ENCODE data around the gene ST3GAL2.
"Not testable (repeated sequence)": the region's sequence is repeated elsewhere in the genome, so short reads cannot be mapped to it uniquely, and the experiment has no call there.

The ST3GAL2 gene

DNA sequence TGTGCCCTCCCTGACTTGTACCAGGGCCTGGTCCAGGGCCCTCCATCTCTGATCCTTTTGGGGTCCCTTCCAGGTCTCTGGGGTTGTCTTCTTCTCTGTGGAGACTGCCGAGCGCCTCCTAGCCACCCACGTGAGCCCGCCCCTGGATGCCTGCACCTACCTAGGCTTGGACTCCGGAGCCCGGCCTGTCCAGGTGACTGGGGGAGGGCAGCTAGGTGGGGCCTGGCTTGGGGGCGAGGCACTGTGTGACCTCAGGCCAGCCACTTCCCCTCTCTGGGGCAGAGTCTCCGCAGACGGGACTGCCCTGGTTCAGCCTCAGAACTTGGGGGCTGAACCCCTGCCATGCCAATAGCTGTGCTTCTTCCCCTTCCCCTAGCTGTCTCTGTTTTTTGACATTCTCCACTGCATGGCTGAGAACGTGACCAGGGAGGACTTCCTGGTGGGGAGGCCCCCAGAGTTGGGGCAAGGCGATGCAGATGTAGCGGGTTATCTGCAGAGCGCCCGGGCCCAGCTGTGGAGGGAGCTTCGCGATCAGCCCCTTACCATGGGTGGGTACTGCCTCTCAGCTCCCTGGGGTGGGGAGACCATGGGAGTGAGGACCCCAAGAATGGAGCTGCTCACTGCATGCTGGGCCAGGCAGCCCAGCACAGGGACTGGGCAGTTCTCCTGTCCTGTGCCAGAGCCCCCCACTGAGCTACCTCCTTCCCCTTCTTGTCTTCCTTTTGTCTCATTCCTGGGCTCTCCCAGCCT lies 30.1 kb upstream of the ST3GAL2 start:
- DNase-seq (ENCODE audit: low read depth, low spot score), result no peak
- H3K4me3 ChIP-seq (ENCODE audit: low read length), result no peak overlapping the region

DNA sequence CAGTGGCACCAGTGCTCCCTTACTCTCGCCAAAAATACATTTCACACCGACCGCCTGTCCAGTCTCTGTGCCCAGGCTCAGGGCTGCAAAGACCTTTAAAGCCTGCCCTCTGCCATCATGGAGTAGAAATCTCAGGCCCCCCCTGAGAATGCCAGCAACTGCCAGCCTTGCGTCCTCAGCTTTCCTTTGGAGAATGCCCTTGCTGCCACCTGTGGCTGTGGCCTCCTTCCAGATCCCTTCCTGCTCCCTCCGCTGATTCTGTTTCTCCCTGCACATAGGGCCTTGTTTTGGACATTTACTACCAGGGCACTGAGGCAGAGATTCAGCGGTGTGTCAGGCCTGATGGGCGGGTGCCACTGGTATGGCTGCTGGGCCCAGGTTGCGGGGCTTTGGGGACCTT lies 28.7 kb upstream of the ST3GAL2 start:
- H3K4me3 ChIP-seq (ENCODE audit: low read length), result no peak overlapping the region
- DNase-seq (ENCODE audit: low read depth, low spot score), result no peak

DNA sequence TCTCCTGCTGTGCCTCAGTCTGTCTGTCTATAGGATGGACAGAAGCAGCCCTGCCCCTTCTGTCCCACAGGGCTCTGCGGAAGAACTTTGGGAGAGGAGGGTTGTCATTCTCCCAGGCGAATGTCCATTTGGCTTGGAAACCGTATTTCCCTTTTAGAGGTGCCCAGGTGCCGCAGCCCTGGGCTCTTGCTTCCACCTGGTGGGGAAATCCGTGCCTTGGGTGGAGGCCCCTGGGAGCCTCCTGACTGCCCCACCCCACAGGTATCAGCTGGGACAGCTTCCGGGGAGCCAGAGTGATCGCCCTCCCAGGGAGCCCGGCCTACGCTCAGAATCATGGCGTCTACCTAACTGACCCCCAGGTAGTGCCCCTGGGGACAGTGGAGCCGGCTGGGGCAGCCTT lies 28.2 kb upstream of the ST3GAL2 start:
- no peak for DNase-seq (ENCODE audit: low read depth, low spot score)

DNA sequence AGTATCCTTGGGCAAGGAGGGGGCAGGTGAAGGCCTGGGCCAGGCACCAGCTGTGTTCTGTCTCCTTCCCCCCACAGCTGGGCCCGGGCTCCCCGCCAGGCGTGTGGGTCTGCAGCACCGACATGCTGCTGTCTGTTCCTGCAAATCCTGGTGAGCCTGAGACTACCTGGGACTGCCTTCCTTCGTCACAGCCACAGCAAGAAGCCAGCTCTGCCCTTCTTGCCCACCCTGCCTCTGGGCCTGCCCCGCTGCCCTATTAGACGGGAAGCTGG lies 27.8 kb upstream of the ST3GAL2 start:
- DNase-seq (ENCODE audit: low read depth, low spot score), result no peak
- H3K4me3 ChIP-seq (ENCODE audit: low read length), result no peak overlapping the region

More for the DNA sequence above, 28.2 kb upstream of the ST3GAL2 start:
- H3K4me3 ChIP-seq (ENCODE audit: low read length), result no peak overlapping the region

DNA sequence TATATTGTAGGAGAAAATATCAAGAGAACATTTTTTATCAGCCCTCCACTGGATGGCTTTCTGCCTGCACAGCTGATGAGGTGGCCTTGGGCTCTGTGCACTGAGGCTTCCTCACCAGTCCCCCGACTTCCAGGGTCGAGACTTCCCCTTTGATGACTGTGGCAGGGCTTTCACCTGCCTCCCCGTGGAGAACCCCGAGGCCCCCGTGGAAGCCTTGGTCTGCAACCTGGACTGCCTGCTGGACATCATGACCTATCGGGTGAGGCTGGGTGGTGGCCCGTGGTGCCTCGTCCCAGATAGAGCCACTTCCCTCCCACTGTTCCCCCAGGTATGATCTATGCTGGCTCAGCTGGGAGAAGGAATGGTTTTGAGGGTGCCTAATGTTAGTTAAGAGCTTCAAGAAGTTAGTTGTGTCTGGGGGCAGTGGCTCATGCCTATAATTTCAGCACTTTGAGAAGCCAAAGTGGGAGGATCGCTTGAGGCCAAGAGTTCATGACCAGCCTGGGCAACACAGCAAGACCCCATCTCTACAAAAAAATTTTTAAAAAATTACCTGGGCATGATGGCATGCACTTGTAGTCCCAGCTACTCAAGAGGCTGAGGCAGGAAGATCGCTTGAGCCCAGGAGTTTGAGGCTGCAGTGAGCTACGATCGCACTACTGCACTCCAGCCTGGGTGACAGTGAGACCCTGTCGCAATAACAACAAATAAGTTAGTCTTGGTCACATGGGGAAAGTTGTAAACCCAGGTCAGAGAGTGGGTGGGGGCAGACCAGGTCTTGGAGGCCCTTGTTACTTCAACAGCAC lies 27.3 kb upstream of the ST3GAL2 start:
- DNase-seq (ENCODE audit: low read depth, low spot score), result no peak
- no peak overlapping the region for H3K4me3 ChIP-seq (ENCODE audit: low read length)

DNA sequence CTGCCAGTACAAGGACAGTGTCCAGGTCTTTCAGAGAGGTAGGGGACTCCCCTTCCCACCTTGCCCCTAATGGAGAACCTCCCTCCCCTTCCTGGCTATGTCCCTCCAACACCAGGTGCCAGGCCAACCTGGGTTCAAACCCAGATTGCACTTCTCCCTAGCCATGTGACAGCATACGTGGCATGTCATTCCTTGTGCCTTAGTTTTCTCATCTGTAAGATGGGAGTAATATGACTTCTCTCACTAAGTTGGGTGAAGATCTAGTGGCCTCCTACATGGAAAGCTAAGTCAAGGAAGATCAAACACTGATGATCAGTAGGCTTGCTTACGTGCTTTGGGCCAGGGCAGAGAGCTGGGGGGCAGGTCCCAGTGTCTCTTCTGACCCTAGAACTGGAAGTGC lies 24.3 kb upstream of the ST3GAL2 start:
- H3K4me3 ChIP-seq (ENCODE audit: low read length), result no peak overlapping the region
- no peak for DNase-seq (ENCODE audit: low read depth, low spot score)

DNA sequence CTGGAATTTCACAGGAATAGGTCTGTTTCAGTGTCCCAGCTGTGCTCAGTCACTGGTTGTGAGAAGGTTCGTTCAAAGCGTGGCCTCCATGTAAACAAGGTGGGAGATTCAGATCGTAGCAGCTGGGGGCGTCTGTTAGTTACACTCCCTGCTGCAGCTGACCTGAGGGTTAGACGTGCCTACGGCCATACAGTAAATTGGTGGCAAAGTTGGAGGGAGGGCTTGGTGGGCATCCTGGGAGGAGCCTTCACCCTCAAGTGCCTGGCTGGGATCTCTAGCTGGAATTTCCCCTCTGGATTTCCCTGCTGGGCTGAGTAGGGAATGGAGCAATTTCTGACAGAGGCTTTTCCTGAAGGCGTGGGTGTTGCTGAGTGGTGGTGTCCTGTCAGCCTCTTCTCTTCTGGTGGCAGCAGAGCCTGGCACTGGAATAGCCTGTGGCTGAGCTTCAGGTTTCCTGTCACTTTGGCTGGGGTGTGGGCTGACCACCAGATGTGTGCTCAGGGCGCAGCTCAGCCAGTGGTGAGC lies 21.9 kb upstream of the ST3GAL2 start:
- no peak overlapping the region for H3K4me3 ChIP-seq (ENCODE audit: low read length)
- no peak for DNase-seq (ENCODE audit: low read depth, low spot score)

DNA sequence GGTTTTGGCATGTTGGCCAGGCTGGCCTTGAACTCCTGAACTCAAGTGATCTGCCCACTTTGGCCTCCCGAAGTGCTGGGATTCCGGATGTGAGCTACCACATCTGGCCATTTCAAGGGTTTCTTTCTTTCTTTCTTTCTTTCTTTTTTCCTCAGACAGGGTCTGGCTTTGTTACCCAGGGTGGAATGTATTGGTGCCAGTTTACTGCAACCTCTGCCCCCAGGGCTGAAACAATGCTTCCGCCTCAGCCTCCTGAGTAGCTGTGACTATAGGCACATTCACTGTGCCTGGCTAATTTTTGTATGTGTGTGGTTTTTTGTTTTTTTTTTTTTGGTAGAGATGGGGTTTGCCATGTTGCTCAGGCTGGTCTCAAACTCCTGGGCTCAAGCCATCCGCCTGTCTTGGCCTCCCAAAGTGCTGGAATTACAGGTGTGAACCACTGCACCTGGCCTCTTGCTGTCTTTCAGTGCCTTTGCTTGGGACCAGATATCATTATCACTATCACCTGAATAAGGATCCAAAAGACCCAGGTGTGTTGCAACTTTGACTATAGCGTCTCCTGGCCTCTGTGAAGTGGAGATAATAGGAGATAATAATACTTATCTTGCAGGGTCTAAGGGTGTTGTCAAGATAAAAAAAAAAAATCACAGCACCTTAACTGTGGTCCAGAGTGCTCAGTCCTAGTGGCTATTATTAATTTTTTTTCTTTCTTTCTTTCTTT lies 18.7 kb upstream of the ST3GAL2 start:
- no peak for DNase-seq (ENCODE audit: low read depth, low spot score)

DNA sequence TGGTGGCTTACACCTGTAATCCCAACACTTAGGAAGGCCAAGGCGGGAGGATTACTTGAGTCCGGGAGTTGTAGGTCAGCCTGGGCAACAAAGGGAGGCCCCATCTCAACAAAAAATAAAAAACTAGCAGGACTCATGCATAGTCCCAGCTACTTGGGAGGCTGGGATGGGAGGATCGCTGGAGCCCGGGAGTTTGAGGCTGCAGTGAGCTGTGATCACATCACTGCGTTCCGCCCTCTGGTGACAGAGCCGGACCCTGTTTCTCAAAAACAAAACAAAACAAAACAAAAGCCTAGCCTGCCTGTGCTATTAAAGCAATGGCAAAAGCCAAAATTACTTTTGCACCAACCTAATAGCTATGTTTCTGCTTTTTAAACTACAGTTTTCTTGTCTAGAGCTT lies 17.0 kb upstream of the ST3GAL2 start:
- no peak for DNase-seq (ENCODE audit: low read depth, low spot score)
- H3K4me3 ChIP-seq (ENCODE audit: low read length), result no peak overlapping the region

More for the DNA sequence above, 18.7 kb upstream of the ST3GAL2 start:
- H3K4me3 ChIP-seq (ENCODE audit: low read length), result no peak overlapping the region

DNA sequence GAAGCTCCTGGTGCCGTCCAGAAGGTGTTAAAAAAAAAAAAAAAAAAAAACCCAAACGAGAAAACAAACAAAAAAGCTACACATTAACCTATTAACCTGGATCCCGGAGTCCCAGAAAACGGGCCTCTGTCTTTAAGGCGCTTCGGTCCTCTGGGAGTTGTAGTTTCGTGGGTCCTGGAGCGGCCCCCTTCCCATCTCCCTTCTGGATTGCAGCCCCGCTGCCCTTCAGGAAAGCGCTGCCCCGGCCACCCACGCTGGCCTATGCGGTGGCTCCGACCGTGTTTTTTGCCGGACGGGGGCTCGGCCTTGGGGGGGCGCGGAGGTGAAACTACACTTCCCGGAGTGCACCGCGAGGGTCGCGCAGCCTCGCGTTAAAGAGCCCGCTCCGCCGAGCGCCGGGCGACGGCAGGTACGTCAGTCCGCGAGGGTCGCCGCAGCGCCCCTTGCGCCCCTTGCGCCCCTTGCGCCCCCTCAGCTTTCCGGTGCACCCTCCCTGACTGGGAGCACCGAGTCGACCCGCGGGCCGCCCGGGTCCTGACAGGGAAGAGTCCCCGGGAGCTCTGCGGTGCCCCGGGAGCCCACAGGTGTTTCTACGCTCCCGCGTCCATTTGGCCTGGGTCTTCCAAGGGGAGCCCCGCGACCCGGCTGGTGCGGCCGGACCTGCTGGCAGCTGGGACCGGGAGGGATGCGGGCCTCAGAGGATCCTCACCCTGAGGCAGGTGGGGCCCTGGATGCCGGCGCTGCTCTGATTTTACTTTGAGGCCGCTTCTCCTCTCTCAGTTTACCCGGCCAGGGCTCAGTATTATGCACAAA lies 15.5 kb upstream of the ST3GAL2 start, which contains the start of gene FCSK:
FCSK (plus strand) TSS at position 374 of the 813 bp plus-strand sequence. CDS start 8,596 bp downstream, outside the sequence.
- peak within 1 kb of the TSS; percentile 69 for H3K4me3 ChIP-seq (ENCODE audit: low read length)
- peak; percentile 54 for DNase-seq (ENCODE audit: low read depth, low spot score)

DNA sequence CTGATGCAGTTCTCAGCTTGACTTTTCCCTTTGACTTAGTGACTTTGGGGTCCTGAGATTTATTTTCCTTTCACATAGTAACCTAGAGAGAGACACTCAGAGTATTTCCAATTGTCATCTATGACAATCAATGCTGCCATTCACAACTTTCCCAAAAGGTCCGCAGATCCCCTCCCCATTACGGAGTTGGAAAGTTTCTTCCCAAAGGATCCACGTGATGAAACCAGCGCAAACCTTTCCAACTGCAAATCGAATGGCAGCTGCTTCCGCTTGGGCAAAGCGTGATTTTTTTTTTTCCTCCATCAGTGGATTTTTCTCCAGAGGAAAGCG lies 15.0 kb upstream of the ST3GAL2 start:
- peak overlapping the region; percentile 69 for H3K4me3 ChIP-seq (ENCODE audit: low read length)
- DNase-seq (ENCODE audit: low read depth, low spot score), result no peak

DNA sequence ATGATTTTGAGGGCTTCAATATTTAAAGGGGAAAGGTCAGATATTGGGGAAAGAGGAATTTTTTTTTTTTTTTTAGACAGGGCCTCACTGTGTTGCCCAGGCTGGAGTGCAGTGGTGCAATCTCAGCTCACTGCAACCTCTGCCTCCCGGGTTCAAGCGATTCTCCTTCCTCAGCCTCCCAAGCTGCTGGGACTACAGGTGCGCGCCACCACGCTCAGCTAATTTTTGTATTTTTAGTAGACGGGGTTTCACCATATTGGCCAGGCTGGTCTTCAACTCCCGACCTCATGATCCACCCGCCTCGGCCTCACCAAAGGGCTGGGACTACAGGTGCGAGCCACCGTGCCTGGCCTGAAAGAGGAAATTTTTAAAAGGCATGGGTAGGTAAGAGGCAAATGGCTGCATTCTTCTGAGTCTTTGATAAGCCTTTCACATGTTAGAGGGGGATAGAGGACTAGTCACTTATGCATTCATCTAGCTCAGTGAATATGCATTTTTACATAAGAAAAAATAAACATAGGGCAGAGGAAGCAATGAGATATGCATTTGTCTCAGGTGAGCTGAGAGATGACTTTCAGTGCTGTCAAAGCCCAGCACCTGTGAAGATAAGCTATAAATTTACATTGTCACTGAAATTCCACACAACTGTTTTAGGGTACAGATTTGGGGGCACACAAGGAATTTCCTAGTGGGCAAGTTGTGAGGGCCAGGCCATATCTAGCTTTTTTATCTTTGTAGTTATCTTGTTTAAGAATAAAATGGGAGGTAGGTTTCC lies 14.4 kb upstream of the ST3GAL2 start:
- no peak for DNase-seq (ENCODE audit: low read depth, low spot score)
- H3K4me3 ChIP-seq (ENCODE audit: low read length), result peak overlapping the region; percentile 69

DNA sequence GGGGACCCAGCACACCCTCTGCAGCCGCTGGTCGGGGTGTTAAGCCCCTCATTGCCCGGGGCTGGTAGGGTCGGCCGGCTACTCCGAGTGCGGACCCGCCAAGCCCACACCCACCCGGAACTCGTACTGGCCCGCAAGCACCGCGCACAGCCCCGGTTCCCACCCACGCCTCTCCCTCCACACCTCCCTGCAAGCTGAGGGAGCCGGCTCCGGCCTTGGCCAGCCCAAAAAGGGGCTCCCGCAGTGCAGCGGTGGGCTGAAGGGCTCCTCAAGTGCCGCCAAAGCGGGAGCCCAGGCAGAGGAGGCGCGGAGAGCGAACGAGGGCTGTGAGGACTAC lies 12.1 kb upstream of the ST3GAL2 start:
- H3K4me3 ChIP-seq (ENCODE audit: low read length); DNase-seq (ENCODE audit: low read depth, low spot score): not testable (repeated sequence)

DNA sequence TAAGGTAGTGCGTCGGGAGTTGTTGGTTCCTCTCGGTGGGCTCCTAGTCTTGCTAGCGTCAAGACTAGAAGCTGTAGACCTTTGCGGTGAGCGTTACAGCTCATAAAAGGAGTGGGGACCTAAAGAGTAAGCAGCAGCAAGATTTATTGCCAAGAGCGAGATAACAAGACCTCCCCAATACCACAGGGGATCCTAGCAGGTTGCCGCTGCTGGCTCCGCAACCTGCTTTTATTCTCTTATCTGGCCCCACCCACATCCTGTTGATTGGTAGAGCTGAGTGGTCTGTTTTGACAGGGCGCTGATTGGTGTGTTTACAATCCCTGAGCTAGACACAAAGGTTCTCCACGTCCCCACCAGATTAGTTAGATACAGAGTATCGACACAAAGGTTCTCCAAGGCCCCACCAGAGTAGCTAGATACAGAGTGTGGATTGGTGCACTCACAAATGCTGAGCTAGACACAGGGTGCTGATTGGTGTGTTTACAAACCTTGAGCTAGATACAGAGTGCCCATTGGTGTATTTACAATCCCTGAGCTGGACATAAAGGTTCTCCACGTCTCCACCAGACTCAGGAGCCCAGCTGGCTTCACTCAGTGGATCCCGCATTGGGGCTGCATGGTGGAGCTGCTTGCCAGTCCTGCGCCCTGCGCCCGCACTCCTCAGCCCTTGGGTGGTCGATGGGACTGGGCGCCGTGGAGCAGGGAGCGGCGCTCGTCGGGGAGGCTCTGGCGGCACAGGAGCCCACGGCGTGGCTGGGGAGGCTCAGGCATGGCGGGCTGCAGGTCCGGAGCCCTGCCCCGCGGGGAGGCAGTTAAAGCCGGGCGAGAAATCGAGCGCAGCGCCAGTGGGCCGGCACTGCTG lies 11.5 kb upstream of the ST3GAL2 start:
- H3K4me3 ChIP-seq (ENCODE audit: low read length); DNase-seq (ENCODE audit: low read depth, low spot score): not testable (repeated sequence)

DNA sequence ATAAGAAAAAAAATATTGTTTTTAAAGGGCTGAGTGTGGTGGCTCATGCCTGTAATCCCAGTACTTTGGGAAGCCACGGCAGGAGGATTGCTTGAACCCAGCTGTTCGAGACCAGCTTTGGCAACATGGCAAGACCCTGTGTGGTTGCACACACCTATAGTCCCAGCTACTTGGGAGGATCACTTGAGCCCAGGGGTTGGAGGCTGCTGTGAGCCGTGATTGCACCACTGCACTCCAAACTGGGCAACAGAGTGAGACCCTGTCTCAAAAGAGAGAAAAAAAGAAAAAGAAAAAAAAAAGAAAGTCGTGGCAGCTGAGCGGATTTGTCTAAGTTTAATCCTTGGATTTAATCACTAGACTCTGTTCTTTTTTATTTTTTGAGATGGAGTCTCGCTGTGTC lies 9.2 kb upstream of the ST3GAL2 start:
- no peak for DNase-seq (ENCODE audit: low read depth, low spot score)
- H3K4me3 ChIP-seq (ENCODE audit: low read length), result no peak overlapping the region

DNA sequence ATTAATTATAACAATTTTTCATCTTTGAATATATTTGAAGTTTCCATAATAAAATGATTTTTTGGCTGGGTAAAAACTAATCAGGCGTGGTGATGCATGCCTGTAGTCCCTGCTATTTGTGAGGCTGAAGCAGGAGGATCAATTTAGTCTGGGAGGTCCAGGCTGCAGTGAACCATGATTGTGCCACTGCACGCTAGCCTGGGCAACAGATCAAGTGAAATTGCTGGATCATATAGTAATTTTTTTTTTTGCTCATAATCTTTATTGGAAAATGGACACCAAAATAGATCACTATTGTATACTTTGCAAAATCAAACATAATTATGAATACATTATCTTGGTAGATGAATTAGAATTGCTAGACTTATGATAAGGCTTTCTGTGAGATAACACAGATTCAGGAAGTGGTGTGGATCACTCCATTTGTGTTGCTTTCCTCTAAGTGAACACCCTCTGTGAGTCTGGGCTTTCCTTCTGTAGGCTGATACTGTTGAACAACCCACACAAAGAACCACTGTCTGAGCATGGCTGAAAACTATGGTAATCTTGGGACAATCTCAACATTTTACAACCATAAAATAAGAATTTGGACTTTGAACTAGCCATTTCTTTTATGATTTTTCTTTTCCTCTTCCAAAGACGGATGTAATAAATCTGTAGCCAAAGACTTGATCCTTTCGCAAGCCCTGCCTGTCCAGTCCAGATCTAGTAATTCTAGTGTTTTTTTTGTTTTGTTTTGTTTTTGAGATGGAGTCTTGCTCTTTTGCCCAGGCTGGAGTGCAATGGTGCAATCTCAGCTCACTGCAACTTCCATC lies 5.6 kb upstream of the ST3GAL2 start:
- DNase-seq (ENCODE audit: low read depth, low spot score), result no peak
- H3K4me3 ChIP-seq (ENCODE audit: low read length), result no peak overlapping the region

DNA sequence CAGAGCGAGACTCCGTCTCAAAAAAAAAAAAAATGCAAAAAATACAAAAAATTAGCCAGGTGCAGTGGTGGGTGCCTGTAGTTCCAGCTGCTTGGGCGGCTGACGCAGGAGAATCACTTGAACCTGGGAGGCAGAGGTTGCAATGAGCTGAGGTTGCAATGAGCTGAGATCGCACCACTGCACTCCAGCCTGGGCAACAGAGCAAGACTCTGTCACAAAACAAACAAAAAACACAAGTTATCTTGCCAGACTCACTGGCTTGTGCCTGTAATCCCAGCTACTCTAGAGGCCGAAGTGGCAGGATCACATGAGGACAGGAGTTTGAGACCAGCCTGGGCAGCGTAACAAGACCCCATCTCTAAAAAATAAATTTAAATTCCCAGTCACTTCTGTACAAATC lies 3.4 kb upstream of the ST3GAL2 start:
- no peak for DNase-seq (ENCODE audit: low read depth, low spot score)
- H3K4me3 ChIP-seq (ENCODE audit: low read length), result no peak overlapping the region
